Choroid plexus epithelial cell (primary cell): Measurements from ENCODE around the gene DMGDH.

ENCODE experiments used
- DNase-seq: peaks from one replicate; pipeline ENCODE4 v3.0.0-alpha.2; 2010; ENCODE audit warnings: low read depth
- H3K4me3 ChIP-seq: 2 replicates; pipeline ENCODE4 v1.5.1; 2011; ENCODE audit warnings: low read depth, mild to moderate bottlenecking, control low read depth, low read length, moderate library complexity
- CTCF ChIP-seq: conservative IDR thresholded peaks from 2 replicates; pipeline ENCODE4 v1.5.1; 2011; ENCODE audit warnings: low read depth, mild to moderate bottlenecking, control low read depth, inconsistent platforms, low read length, moderate library complexity

DMGDH gene

GRCh38 chr5:79002374-79002773 lies 67.1 kb downstream of the DMGDH start:
- DNase-seq: no peak
- TF ChIP-seq CTCF: no peak
- H3K4me3 ChIP-seq: no peak overlapping the region

- no peak overlapping the region for H3K4me3 ChIP-seq
- DNase-seq: no peak
- no peak for TF ChIP-seq CTCF
Measured at GRCh38 chr5:79001471-79001870, 68.0 kb downstream of the DMGDH start.

- TF ChIP-seq CTCF: no peak
- DNase-seq: no peak
Measured at GRCh38 chr5:78997090-78997489, 72.4 kb downstream of the DMGDH start.

GRCh38 chr5:78995521-78996007 lies 73.9 kb downstream of the DMGDH start:
- DNase-seq: no peak

More at GRCh38 chr5:78997090-78997489, 72.4 kb downstream of the DMGDH start:
- no peak overlapping the region for H3K4me3 ChIP-seq

GRCh38 chr5:78993165-78993564 lies 76.3 kb downstream of the DMGDH start:
- DNase-seq: no peak
- H3K4me3 ChIP-seq: no peak overlapping the region
- no peak for TF ChIP-seq CTCF

More at GRCh38 chr5:78995521-78996007, 73.9 kb downstream of the DMGDH start:
- H3K4me3 ChIP-seq: no peak overlapping the region
- TF ChIP-seq CTCF: no peak

GRCh38 chr5:78992146-78992545 lies 77.3 kb downstream of the DMGDH start:
- H3K4me3 ChIP-seq: no peak overlapping the region
- TF ChIP-seq CTCF: no peak
- no peak for DNase-seq

GRCh38 chr5:78989080-78989479 lies 80.4 kb downstream of the DMGDH start:
- TF ChIP-seq CTCF: no peak
- DNase-seq: no peak
- no peak overlapping the region for H3K4me3 ChIP-seq
